SK-N-MC (cell line): ENCODE measurements around the gene SPAM1.

Experiments used
- EZH2 ChIP-seq: fragments of 200-600 bp; sonication (generic); IDR thresholded peaks from one replicate; pipeline ENCODE4 v1.6.1; 2017; ENCODE audit warnings: antibody characterized with exemption
- POLR2AphosphoS5 ChIP-seq: IDR thresholded peaks from 2 replicates; pipeline ENCODE4 v1.6.1; 2012; ENCODE audit warnings: mild to moderate bottlenecking, low read depth, low read length, borderline replicate concordance

DNA sequence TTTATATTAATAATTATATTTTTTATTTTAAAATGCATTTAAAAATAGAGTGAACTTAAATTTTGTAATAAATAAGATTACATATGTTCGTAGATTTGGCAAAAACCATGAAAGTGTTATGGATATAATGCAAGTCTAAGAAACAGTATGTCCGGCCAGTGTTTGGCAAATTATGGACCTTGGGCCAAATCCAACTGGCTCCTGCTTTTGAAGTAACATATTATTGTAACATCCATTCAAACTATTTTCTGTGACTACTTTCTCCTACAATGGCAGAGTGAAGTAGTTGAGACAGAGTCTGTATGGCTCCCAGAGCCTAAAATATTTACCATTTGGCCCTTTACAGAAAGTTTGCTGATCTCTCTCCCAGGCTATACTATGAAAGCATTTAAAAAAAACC is 69.0 kb downstream of the SPAM1 start:
- TF ChIP-seq POLR2AphosphoS5 = no peak
- TF ChIP-seq EZH2 = no peak
